SK-N-SH treated with all-trans-retinoic acid at 6 μM for 48 hours (cell line): ENCODE data around the gene VRK3.

Experiments used
- ATAC-seq: fragments of 200-7000 bp; cut with Tn5 transposase; 3 replicates; pipeline ENCODE4 v1.9.1; 2020; ENCODE audit warnings: mild to moderate bottlenecking, moderate library complexity
- ARNTL ChIP-seq: fragments of 450-650 bp; formaldehyde crosslinking; IDR thresholded peaks from 2 replicates; pipeline ENCODE4 v1.5.0; 2020; ENCODE audit warnings: low read depth, mild to moderate bottlenecking, moderate library complexity, borderline replicate concordance
- BACH2 ChIP-seq: fragments of 250-450 bp; sonication (Bioruptor Pico); IDR thresholded peaks from 2 replicates; pipeline ENCODE4 v1.9.0; 2021; ENCODE audit warnings: mild to moderate bottlenecking, borderline replicate concordance
- CREB5 ChIP-seq: fragments of 250-450 bp; sonication (Bioruptor Pico); IDR thresholded peaks from 2 replicates; pipeline ENCODE4 v1.5.1; 2020; ENCODE audit warnings: low read depth, mild to moderate bottlenecking, moderate library complexity
- CSRNP3 ChIP-seq: fragments of 250-450 bp; sonication (Bioruptor Pico); IDR thresholded peaks from 2 replicates; pipeline ENCODE4 v1.5.1; 2021; ENCODE audit warnings: mild to moderate bottlenecking, moderate library complexity
- ESRRG ChIP-seq: fragments of 250-450 bp; sonication (Bioruptor Pico); IDR thresholded peaks from 2 replicates; pipeline ENCODE4 v1.6.1; 2021; ENCODE audit warnings: mild to moderate bottlenecking
- GLIS3 ChIP-seq: fragments of 250-450 bp; sonication (Bioruptor Pico); IDR thresholded peaks from 2 replicates; pipeline ENCODE4 v1.5.0; 2020; ENCODE audit warnings: mild to moderate bottlenecking, moderate library complexity
- ISL1 ChIP-seq: fragments of 250-450 bp; sonication (Bioruptor Pico); IDR thresholded peaks from 2 replicates; pipeline ENCODE4 v2.1.2; 2022; ENCODE audit warnings: mild to moderate bottlenecking, moderate library complexity
- OSR1 ChIP-seq: fragments of 250-450 bp; sonication (Bioruptor Pico); IDR thresholded peaks from 2 replicates; pipeline ENCODE4 v1.8.0; 2022; ENCODE audit warnings: moderate library complexity, mild to moderate bottlenecking, inconsistent platforms
- PATZ1 ChIP-seq: fragments of 250-450 bp; sonication (Bioruptor Pico); IDR thresholded peaks from 2 replicates; pipeline ENCODE4 v1.8.0; 2020; ENCODE audit warnings: mild to moderate bottlenecking, moderate library complexity, borderline replicate concordance
- POU6F1 ChIP-seq: fragments of 250-450 bp; sonication (Bioruptor Pico); IDR thresholded peaks from 2 replicates; pipeline ENCODE4 v1.8.0; 2021; ENCODE audit warnings: low read depth, mild to moderate bottlenecking, moderate library complexity, borderline replicate concordance
- PPARA ChIP-seq: fragments of 250-450 bp; sonication (Bioruptor Pico); IDR thresholded peaks from 2 replicates; pipeline ENCODE4 v1.5.0; 2020; ENCODE audit warnings: mild to moderate bottlenecking, borderline replicate concordance
- RARB ChIP-seq: fragments of 250-450 bp; sonication (Bioruptor Pico); IDR thresholded peaks from 2 replicates; pipeline ENCODE4 v1.8.0; 2021; ENCODE audit warnings: mild to moderate bottlenecking, moderate library complexity
- SNAI2 ChIP-seq: fragments of 250-450 bp; sonication (Bioruptor Pico); IDR thresholded peaks from 2 replicates; pipeline ENCODE4 v1.5.0; 2020; ENCODE audit warnings: mild to moderate bottlenecking, moderate library complexity
- TCF4 ChIP-seq: fragments of 250-450 bp; sonication (Bioruptor Pico); IDR thresholded peaks from 2 replicates; pipeline ENCODE4 v1.8.0; 2021; ENCODE audit warnings: mild to moderate bottlenecking, moderate library complexity, borderline replicate concordance
- TOX ChIP-seq: fragments of 250-450 bp; sonication (Bioruptor Pico); IDR thresholded peaks from 2 replicates; pipeline ENCODE4 v1.8.0; 2021; ENCODE audit warnings: mild to moderate bottlenecking, moderate library complexity, borderline replicate concordance
- TSHZ2 ChIP-seq: fragments of 250-450 bp; sonication (Bioruptor Pico); IDR thresholded peaks from 2 replicates; pipeline ENCODE4 v1.5.0; 2020; ENCODE audit warnings: mild to moderate bottlenecking, moderate library complexity
- ZC3H10 ChIP-seq: fragments of 250-450 bp; sonication (Bioruptor Pico); IDR thresholded peaks from 2 replicates; pipeline ENCODE4 v1.5.1; 2021; ENCODE audit warnings: mild to moderate bottlenecking, moderate library complexity
- ZFP3 ChIP-seq: fragments of 250-450 bp; sonication (Bioruptor Pico); IDR thresholded peaks from 2 replicates; pipeline ENCODE4 v1.5.0; 2020; ENCODE audit warnings: mild to moderate bottlenecking, moderate library complexity
- ZFP30 ChIP-seq: fragments of 450-650 bp; formaldehyde crosslinking; IDR thresholded peaks from 2 replicates; pipeline ENCODE4 v1.5.0; 2022; ENCODE audit warnings: mild to moderate bottlenecking, moderate library complexity
- ZNF565 ChIP-seq: fragments of 450-650 bp; formaldehyde crosslinking; conservative IDR thresholded peaks from 2 replicates; pipeline ENCODE4 v1.5.0; 2020; ENCODE audit warnings: low read depth, mild to moderate bottlenecking, moderate library complexity
- ZNF70 ChIP-seq: fragments of 450-650 bp; formaldehyde crosslinking; IDR thresholded peaks from 2 replicates; pipeline ENCODE4 v1.5.0; 2020; ENCODE audit warnings: mild to moderate bottlenecking, moderate library complexity
- ZNF8 ChIP-seq: fragments of 450-650 bp; formaldehyde crosslinking; IDR thresholded peaks from 2 replicates; pipeline ENCODE4 v1.5.0; 2020; ENCODE audit warnings: mild to moderate bottlenecking, moderate library complexity

VRK3 gene

GRCh38 chr19:49956115-49956495 lies 69.1 kb downstream of the VRK3 start:
- ATAC-seq: no peak
- TF ChIP-seq TCF4 (CRISPR knock-in tag) (no peak), ESRRG (CRISPR knock-in tag) (no peak), ZNF565 (CRISPR knock-in tag) (no peak), PATZ1 (no peak), ARNTL (CRISPR knock-in tag) (no peak), ISL1 (CRISPR knock-in tag) (no peak), CSRNP3 (CRISPR knock-in tag) (no peak), ZFP3 (no peak), CREB5 (CRISPR knock-in tag) (no peak), RARB (CRISPR knock-in tag) (no peak), OSR1 (CRISPR knock-in tag) (no peak), PPARA (CRISPR knock-in tag) (no peak), TSHZ2 (CRISPR knock-in tag) (no peak), POU6F1 (CRISPR knock-in tag) (no peak), TOX (CRISPR knock-in tag) (no peak), ZC3H10 (no peak), GLIS3 (CRISPR knock-in tag) (no peak), ZFP30 (no peak), ZNF70 (CRISPR knock-in tag) (no peak), SNAI2 (CRISPR knock-in tag) (no peak)

GRCh38 chr19:49954933-49955332 lies 70.2 kb downstream of the VRK3 start:
- no peak for ATAC-seq
- no peak for TF ChIP-seq PATZ1
- no peak for TF ChIP-seq ZFP30
- no peak for TF ChIP-seq BACH2
- TF ChIP-seq POU6F1 (CRISPR knock-in tag): no peak
- TF ChIP-seq RARB (CRISPR knock-in tag): no peak
- no peak for TF ChIP-seq ZNF565 (CRISPR knock-in tag)
- TF ChIP-seq ZNF8 (CRISPR knock-in tag): no peak
- TF ChIP-seq CREB5 (CRISPR knock-in tag): no peak
- TF ChIP-seq ISL1 (CRISPR knock-in tag): no peak
- TF ChIP-seq ARNTL (CRISPR knock-in tag): no peak
- no peak for TF ChIP-seq PPARA (CRISPR knock-in tag)
- no peak for TF ChIP-seq ZNF70 (CRISPR knock-in tag)
- no peak for TF ChIP-seq TCF4 (CRISPR knock-in tag)
- no peak for TF ChIP-seq TSHZ2 (CRISPR knock-in tag)
- no peak for TF ChIP-seq ESRRG (CRISPR knock-in tag)
